ENCODE data around the gene AGBL4. TPM values are rescaled to one million over a fixed set of nuclear protein-coding genes. Genes with fewer than 3 reads are reported as not detected.

The AGBL4 gene
- total RNA-seq, 4 donors from 2014 or later: 0.13 TPM; not detected in 3

- TF ChIP-seq POLR2A (IDR thresholded peaks at IDR 0.05; ENCODE audit: low read depth) (no peak), CTCF (IDR thresholded peaks at IDR 0.05) (no peak)
- 75% methylated on average over 2 of the region's 2 CpGs for WGBS
- no peaks in the 10 kb centered on the region for H3K4me1 ChIP-seq
These were observed 676.9 kb downstream of the AGBL4 start for GRCh38 chr1:49346767-49347349.

GRCh38 chr1:49340576-49340975 is 683.2 kb downstream of the AGBL4 start:
- intact Hi-C loops (cut with DNase I): no loop called here
- Histone ChIP-seq H3K9me3 (no peaks in the 10 kb centered on the region), H3K27ac (replicated peaks in 1 of 4) (no peak overlapping the region), H3K27me3 (no peaks in the 10 kb centered on the region), H3K4me1 (no peaks in the 10 kb centered on the region), H3K36me3 (no peaks in the 10 kb centered on the region), H3K4me3 (no peak overlapping the region)
- DNase-seq (ENCODE audit: extremely low spot score): no peak
- WGBS: 82% methylated on average over 2 of the region's 2 CpGs
- no peak for TF ChIP-seq POLR2AphosphoS5 (IDR thresholded peaks at IDR 0.05)
- TF ChIP-seq CTCF (IDR thresholded peaks at IDR 0.05): no peak
- TF ChIP-seq POLR2A (IDR thresholded peaks at IDR 0.05; ENCODE audit: low read depth): no peak

More at GRCh38 chr1:49346767-49347349, 676.9 kb downstream of the AGBL4 start:
- Histone ChIP-seq H3K27me3 (no peaks in the 10 kb centered on the region), H3K27ac (replicated peaks in 1 of 4) (no peak overlapping the region), H3K9me3 (peaks cover 0 to 5% (median 0%) of the 10 kb centered on the region in 4 donors), H3K4me3 (no peak overlapping the region), H3K36me3 (no peaks in the 10 kb centered on the region)
- DNase-seq (ENCODE audit: extremely low spot score): no peak
- intact Hi-C loops (cut with DNase I): no loop called here

- no peak for DNase-seq (ENCODE audit: extremely low spot score)
- no peaks in the 10 kb centered on the region for H3K36me3 ChIP-seq
- H3K27ac ChIP-seq (replicated peaks in 1 of 4): no peak overlapping the region
- no peak overlapping the region for H3K4me3 ChIP-seq
- H3K9me3 ChIP-seq: no peaks in the 10 kb centered on the region
- intact Hi-C loops (cut with DNase I): no loop called here
- TF ChIP-seq CTCF (IDR thresholded peaks at IDR 0.05): no peak
- TF ChIP-seq POLR2AphosphoS5 (IDR thresholded peaks at IDR 0.05): no peak
- no peak for TF ChIP-seq EP300 (IDR thresholded peaks at IDR 0.05)
- H3K4me1 ChIP-seq: no peaks in the 10 kb centered on the region
- WGBS: 81% methylated on average over 4 of the region's 4 CpGs
- H3K27me3 ChIP-seq: no peaks in the 10 kb centered on the region
These were observed 684.7 kb downstream of the AGBL4 start for GRCh38 chr1:49339043-49339442.

- intact Hi-C loops (cut with DNase I): no loop called here
- Histone ChIP-seq H3K27ac (replicated peaks in 1 of 4) (no peak overlapping the region), H3K36me3 (no peaks in the 10 kb centered on the region), H3K27me3 (no peaks in the 10 kb centered on the region), H3K9me3 (no peaks in the 10 kb centered on the region), H3K4me1 (no peaks in the 10 kb centered on the region), H3K4me3 (no peak overlapping the region)
- no peak for TF ChIP-seq EP300 (IDR thresholded peaks at IDR 0.05)
- no peak for TF ChIP-seq POLR2AphosphoS5 (IDR thresholded peaks at IDR 0.05)
- TF ChIP-seq POLR2A (IDR thresholded peaks at IDR 0.05; ENCODE audit: low read depth): no peak
- TF ChIP-seq CTCF (IDR thresholded peaks at IDR 0.05): no peak
- no peak for DNase-seq (ENCODE audit: extremely low spot score)
- WGBS: 100% methylated on average over 1 of the region's 1 CpG
These were observed 686.5 kb downstream of the AGBL4 start for GRCh38 chr1:49337251-49337650.

- WGBS: 55% methylated on average over 2 of the region's 2 CpGs
These were observed 689.8 kb downstream of the AGBL4 start for GRCh38 chr1:49333906-49334305.

More at GRCh38 chr1:49333906-49334305, 689.8 kb downstream of the AGBL4 start:
- Histone ChIP-seq H3K36me3 (no peaks in the 10 kb centered on the region), H3K27ac (replicated peaks in 1 of 4) (no peak overlapping the region), H3K4me1 (no peaks in the 10 kb centered on the region), H3K4me3 (no peak overlapping the region), H3K27me3 (no peaks in the 10 kb centered on the region), H3K9me3 (no peaks in the 10 kb centered on the region)
- TF ChIP-seq POLR2AphosphoS5 (IDR thresholded peaks at IDR 0.05) (no peak), POLR2A (IDR thresholded peaks at IDR 0.05; ENCODE audit: low read depth) (no peak), CTCF (IDR thresholded peaks at IDR 0.05) (no peak), EP300 (IDR thresholded peaks at IDR 0.05) (no peak)
- no peak for DNase-seq (ENCODE audit: extremely low spot score)
- intact Hi-C loops (cut with DNase I): no loop called here
